Common myeloid progenitor, CD34-positive (primary cell): ENCODE measurements around the gene TMEM63A.

Source experiments
- CTCF ChIA-PET: fragments of 350-600 bp; sonication (Branson Sonifier 250); formaldehyde crosslinking; loops from one replicate; lab custom pipeline; 2021; ENCODE audit warnings: antibody characterized with exemption; lab: Charles Lee
- POLR2A ChIA-PET: fragments of 350-600 bp; sonication (Branson Sonifier 250); formaldehyde crosslinking; loops from one replicate; lab custom pipeline; 2021; ENCODE audit warnings: antibody characterized with exemption; lab: Charles Lee
- DNase-seq, 3 donors: peaks; one replicate each; pipeline versions ENCODE4 v3.0.0 to v3.0.0-alpha.2; 2013
- H3K27ac ChIP-seq, 2 experiments: 1 replicate in 1 of 2; 2 replicates in 1 of 2; pipeline ENCODE4 v1.7.0; 2013; ENCODE audit warnings: inconsistent platforms in 2 of 2, low read length in 2 of 2, mild to moderate bottlenecking in 2 of 2, low read depth in 1 of 2, moderate library complexity in 1 of 2; ENCODE audit not compliant: severe bottlenecking in 2 of 2, insufficient read depth in 1 of 2, poor library complexity in 1 of 2
- H3K27me3 ChIP-seq, 5 experiments: replicated peaks in 2 of 5; 1 replicate in 3 of 5; 2 replicates in 2 of 5; pipeline versions ENCODE4 v1.6.1 to v1.7.0; 2013; ENCODE audit warnings: low read length in 4 of 5, mild to moderate bottlenecking in 2 of 5, moderate library complexity in 2 of 5, inconsistent platforms in 1 of 5; ENCODE audit not compliant: insufficient read depth in 5 of 5, control insufficient read depth in 4 of 5
- H3K36me3 ChIP-seq, 4 experiments: 1 replicate in 2 of 4; 2 replicates in 2 of 4; pipeline versions ENCODE4 v1.6.1 to v1.7.0; 2013; ENCODE audit warnings: low read length in 3 of 4, control low read depth in 1 of 4, mild to moderate bottlenecking in 1 of 4; ENCODE audit not compliant: control insufficient read depth in 4 of 4, insufficient read depth in 4 of 4
- H3K4me1 ChIP-seq, 4 experiments: 1 replicate in 3 of 4; 2 replicates in 1 of 4; pipeline versions ENCODE4 v1.6.1 to v1.7.1; 2013; ENCODE audit warnings: low read length in 3 of 4, mild to moderate bottlenecking in 3 of 4, control low read depth in 1 of 4, inconsistent platforms in 1 of 4, moderate library complexity in 1 of 4; ENCODE audit not compliant: control insufficient read depth in 4 of 4, insufficient read depth in 4 of 4; ENCODE audit errors: control extremely low read depth in 1 of 4
- H3K4me3 ChIP-seq, 7 experiments: 1 replicate in 4 of 7; 2 replicates in 3 of 7; pipeline versions ENCODE4 v1.5.1 to v1.7.0; 2013; ENCODE audit warnings: mild to moderate bottlenecking in 7 of 7, low read length in 6 of 7, moderate library complexity in 6 of 7, inconsistent platforms in 2 of 7, low read depth in 2 of 7, control low read depth in 1 of 7; ENCODE audit not compliant: insufficient read depth in 4 of 7, control insufficient read depth in 1 of 7; ENCODE audit errors: extremely low read depth in 1 of 7
- H3K9me3 ChIP-seq, 5 experiments: 1 replicate in 4 of 5; 2 replicates in 1 of 5; pipeline versions ENCODE4 v1.6.1 to v1.7.1; 2013; ENCODE audit warnings: low read length in 4 of 5, mild to moderate bottlenecking in 2 of 5, inconsistent platforms in 1 of 5, low read depth in 1 of 5, moderate library complexity in 1 of 5; ENCODE audit not compliant: control insufficient read depth in 4 of 5, insufficient read depth in 2 of 5; ENCODE audit errors: control extremely low read depth in 1 of 5
- WGBS: methylation state at CpG from one replicate; pipeline ENCODE4 v1.1.5; 2013; ENCODE audit not compliant: insufficient coverage; 5-methylcytosine and 5-hydroxymethylcytosine counted together

Gene TMEM63A

GRCh38 chr1:225917536-225917935, 35.4 kb upstream of the TMEM63A start:
- POLR2A ChIA-PET, result no interaction called here
- 100% methylated on average over 4 of the region's 5 CpGs for WGBS
- no peaks in the 10 kb centered on the region for H3K9me3 ChIP-seq
- no peak overlapping the region for H3K27ac ChIP-seq
- CTCF ChIA-PET, result interaction anchor here (1.2 to 2.3 kb wide), 4 partner anchors 12 to 443 kb away, joined by 3 to 8 read pairs (median 4); no protein-coding TSS in a partner anchor
- DNase-seq, result peak in 2 of 3 donors; percentile 23 to 30
- no peak overlapping the region for H3K4me3 ChIP-seq
- H3K4me1 ChIP-seq, result peaks cover 0 to 38% (median 29%) of the 10 kb centered on the region in 4 experiments
- peaks cover 8 to 62% (median 43%) of the 10 kb centered on the region in 4 experiments for H3K36me3 ChIP-seq
- H3K27me3 ChIP-seq, result no peaks in the 10 kb centered on the region

GRCh38 chr1:225917101-225917500, 34.9 kb upstream of the TMEM63A start:
- WGBS, result 100% methylated on average over 1 of the region's 3 CpGs
- H3K4me3 ChIP-seq, result no peak overlapping the region
- no peaks in the 10 kb centered on the region for H3K27me3 ChIP-seq
- peaks cover 7 to 58% (median 40%) of the 10 kb centered on the region in 4 experiments for H3K36me3 ChIP-seq
- H3K4me1 ChIP-seq, result peaks cover 0 to 34% (median 24%) of the 10 kb centered on the region in 4 experiments
- H3K9me3 ChIP-seq, result no peaks in the 10 kb centered on the region
- ChIA-PET CTCF (interaction anchor here (1.2 to 2.3 kb wide), 3 partner anchors 11 to 304 kb away, joined by 3 to 8 read pairs (median 4); no protein-coding TSS in a partner anchor), POLR2A (no interaction called here)
- no peak overlapping the region for H3K27ac ChIP-seq
- DNase-seq, result no peak

- POLR2A ChIA-PET, result no interaction called here
Observed at GRCh38 chr1:225915538-225915991, 33.4 kb upstream of the TMEM63A start.

GRCh38 chr1:225914947-225915346, 32.8 kb upstream of the TMEM63A start:
- H3K36me3 ChIP-seq, result peaks cover 4 to 42% (median 27%) of the 10 kb centered on the region in 4 experiments
- ChIA-PET POLR2A (no interaction called here), CTCF (interaction anchor here (1.2 kb wide), 1 partner anchor 433 kb away, joined by 4 read pairs; no protein-coding TSS in a partner anchor)
- H3K9me3 ChIP-seq, result no peaks in the 10 kb centered on the region
- 100% methylated on average over 3 of the region's 6 CpGs for WGBS
- no peak overlapping the region for H3K4me3 ChIP-seq
- no peak overlapping the region for H3K27ac ChIP-seq
- peaks cover 0 to 17% (median 13%) of the 10 kb centered on the region in 4 experiments for H3K4me1 ChIP-seq
- H3K27me3 ChIP-seq, result no peaks in the 10 kb centered on the region
- DNase-seq, result no peak

More at GRCh38 chr1:225915538-225915991, 33.4 kb upstream of the TMEM63A start:
- WGBS, result 100% methylated on average over 5 of the region's 7 CpGs
- no peak for DNase-seq
- Histone ChIP-seq H3K4me1 (peaks cover 0 to 23% (median 17%) of the 10 kb centered on the region in 4 experiments), H3K9me3 (no peaks in the 10 kb centered on the region), H3K27ac (no peak overlapping the region), H3K27me3 (no peaks in the 10 kb centered on the region), H3K36me3 (peaks cover 4 to 44% (median 28%) of the 10 kb centered on the region in 4 experiments), H3K4me3 (no peak overlapping the region)
- CTCF ChIA-PET, result interaction anchor here (1.1 to 1.2 kb wide), 2 partner anchors 33 to 434 kb away, joined by 3 to 4 read pairs; no protein-coding TSS in a partner anchor

GRCh38 chr1:225914391-225914790, 32.2 kb upstream of the TMEM63A start:
- CTCF ChIA-PET, result interaction anchor here (1.2 kb wide), 1 partner anchor 433 kb away, joined by 4 read pairs; no protein-coding TSS in a partner anchor
- Histone ChIP-seq H3K9me3 (no peaks in the 10 kb centered on the region), H3K27me3 (no peaks in the 10 kb centered on the region), H3K4me3 (no peak overlapping the region), H3K4me1 (peaks cover 0 to 12% (median 9%) of the 10 kb centered on the region in 4 experiments), H3K36me3 (peaks cover 4 to 42% (median 25%) of the 10 kb centered on the region in 4 experiments), H3K27ac (no peak overlapping the region)
- WGBS, result 97% methylated on average over 6 of the region's 6 CpGs
- POLR2A ChIA-PET, result interaction anchor here (0.6 kb wide), 1 partner anchor 9 kb away, joined by 3 read pairs; no protein-coding TSS in a partner anchor
- DNase-seq, result no peak

- ChIA-PET CTCF (interaction anchor here (0.6 to 2.2 kb wide), 17 partner anchors 10 to 437 kb away, joined by 3 to 13 read pairs (median 4); partner anchors contain the start of genes PYCR2 and TMEM63A), POLR2A (interaction anchor here (0.6 kb wide), 1 partner anchor 39 kb away, joined by 3 read pairs; no protein-coding TSS in a partner anchor)
- Histone ChIP-seq H3K27me3 (no peaks in the 10 kb centered on the region), H3K27ac (no peak overlapping the region), H3K9me3 (no peaks in the 10 kb centered on the region), H3K4me3 (peak overlapping the region in 1 of 7 experiments; percentile 16), H3K4me1 (peaks cover 0 to 8% (median 4%) of the 10 kb centered on the region in 4 experiments), H3K36me3 (peaks cover 4 to 21% (median 8%) of the 10 kb centered on the region in 4 experiments)
- WGBS, result 56% methylated on average over 48 of the region's 53 CpGs
- peak; percentile 39 to 68 (median 64) for DNase-seq
Observed at GRCh38 chr1:225911191-225912130, 29.3 kb upstream of the TMEM63A start.
